ENCODE results near the gene ATXN2. TPM values are rescaled to one million over a fixed set of nuclear protein-coding genes. Genes with fewer than 3 reads are reported as not detected.

The ATXN2 gene
- total and polyA plus RNA-seq, 9 of the 15 experiments (the other 6 are each of a cell fraction or from before 2014, with no cell fraction given): 16.8 to 67.8 (median 29.3) TPM

GRCh38 chr12:111409780-111410430 lies 189.2 kb downstream of the ATXN2 start (continued):
- TF ChIP-seq EWSR1 (IDR thresholded peaks at IDR 0.05; ENCODE audit: borderline replicate concordance, low read depth, partially characterized antibody): no peak
- TF ChIP-seq PHB2 (IDR thresholded peaks at IDR 0.05; ENCODE audit: low read depth): no peak
- TF ChIP-seq ZNF280B (CRISPR knock-in tag; IDR thresholded peaks at IDR 0.05): no peak
- TF ChIP-seq TAF7 (tag; IDR thresholded peaks at IDR 0.05): no peak
- TF ChIP-seq EP300 (IDR thresholded peaks at IDR 0.05; ENCODE audit: low read length): peak; percentile 75; the same call in 1 of the 2 replicates
- no peak for TF ChIP-seq SMAD1 (IDR thresholded peaks at IDR 0.05; ENCODE audit: low read depth, low read length, partially characterized antibody)
- peak; percentile 71; the same call in 1 of the 2 replicates for TF ChIP-seq MYNN (IDR thresholded peaks at IDR 0.05)
- TF ChIP-seq MYNN (CRISPR knock-in tag; IDR thresholded peaks at IDR 0.05): no peak
- no peak for TF ChIP-seq ZFPM2 (CRISPR knock-in tag; IDR thresholded peaks at IDR 0.05)
- no peak for TF ChIP-seq NFIX (CRISPR knock-in tag; IDR thresholded peaks at IDR 0.05; ENCODE audit: low read depth)
- peak; percentile 66; the same call in 1 of the 2 replicates for TF ChIP-seq MBD2 (IDR thresholded peaks at IDR 0.05; ENCODE audit: borderline replicate concordance, low read depth)
- TF ChIP-seq ZNF282 (CRISPR knock-in tag; IDR thresholded peaks at IDR 0.05): no peak
- TF ChIP-seq SRSF7 (optimal IDR thresholded peaks at IDR 0.05; ENCODE audit: low read depth, low read length): no peak
- no peak for TF ChIP-seq ZNF197 (CRISPR knock-in tag; IDR thresholded peaks at IDR 0.05; ENCODE audit: low read depth)
- TF ChIP-seq POLR2AphosphoS5 (IDR thresholded peaks at IDR 0.05; ENCODE audit: control insufficient read depth, insufficient read depth, low read depth, low read length): no peak; the same call in 1 of the 2 replicates
- TF ChIP-seq ZNF583 (CRISPR knock-in tag; IDR thresholded peaks at IDR 0.05): peak; percentile 31; the same call in 1 of the 2 replicates
- TF ChIP-seq HNRNPL (IDR thresholded peaks at IDR 0.05; ENCODE audit: low read depth, low read length): no peak
- TF ChIP-seq ZSCAN29 (IDR thresholded peaks at IDR 0.05): no peak
- TF ChIP-seq CTCF (IDR thresholded peaks at IDR 0.05 in 2 of 3, conservative IDR thresholded peaks at IDR 0.05 in 1 of 3; ENCODE audit: insufficient read depth in 2 of 3, low read depth in 1 of 3, low read length in 3 of 3): no peak
- no peak for TF ChIP-seq ZNF23 (CRISPR knock-in tag; IDR thresholded peaks at IDR 0.05)
- no peak for TF ChIP-seq KLF13 (tag; IDR thresholded peaks at IDR 0.05; ENCODE audit: borderline replicate concordance, low read depth)
- TF ChIP-seq CEBPB (tag; IDR thresholded peaks at IDR 0.05): no peak
- TF ChIP-seq HEY1 (CRISPR knock-in tag; IDR thresholded peaks at IDR 0.05; ENCODE audit: borderline replicate concordance): 0 out of 2 replicates have a peak, but pooled peaks have one; percentile 8
- TF ChIP-seq ZKSCAN3 (CRISPR knock-in tag; IDR thresholded peaks at IDR 0.05): no peak
- TF ChIP-seq HDAC1 (IDR thresholded peaks at IDR 0.05): no peak; a peak in 1 of 4 replicates

Measured in K562 (cell line).